ENCODE measurements around the gene ATXN1. TPM values are rescaled to one million over a fixed set of nuclear protein-coding genes. Genes with fewer than 3 reads are reported as not detected.

The ATXN1 gene
- total and polyA plus RNA-seq, 2 of the 8 experiments (the other 6 are each of a cell fraction or from before 2014, with no cell fraction given): 1.6 to 4.0 TPM

- peak overlapping the region; percentile 35; the same call in 1 of the 2 replicates for H2AFZ ChIP-seq (ENCODE audit: low read length)
- H3K4ac ChIP-seq (replicated peaks; ENCODE audit: insufficient read length, low read depth, low read length): no peak overlapping the region
- H2BK15ac ChIP-seq (ENCODE audit: low read length): 0 out of 2 replicates have a peak overlapping the region, but pooled peaks have one; percentile 19
- H4K20me1 ChIP-seq (replicated peaks in 1 of 2; ENCODE audit: control insufficient read depth in 1 of 2, insufficient read depth in 2 of 2, low read length in 2 of 2): no peaks in the 10 kb centered on the region
- no peak overlapping the region for H2AK5ac ChIP-seq (ENCODE audit: low read depth, low read length)
- peak overlapping the region; percentile 15; the same call in 1 of the 2 replicates for H2BK5ac ChIP-seq (ENCODE audit: low read depth, low read length)
- ChIA-PET POLR2A (ENCODE audit: partially characterized antibody) (interaction anchor here (0.5 kb wide), 1 partner anchor 176 kb away, joined by 3 read pairs; no protein-coding TSS in a partner anchor), CTCF (ENCODE audit: partially characterized antibody) (interaction anchor here (1.2 kb wide), 1 partner anchor 37 kb away, joined by 4 read pairs; no protein-coding TSS in a partner anchor)
- H4K8ac ChIP-seq (ENCODE audit: extremely low read depth, insufficient read depth, low read length): no peak overlapping the region
- 86% methylated on average over 10 of the region's 10 CpGs; no CpG with 5 or more reads in 1 of the 2 experiments for WGBS, 2 experiments (ENCODE audit: extremely low coverage in 1 of 2, insufficient coverage in 1 of 2, insufficient read length in 1 of 2, insufficient replicate concordance in 2 of 2, low coverage in 1 of 2, low lambda C conversion rate in 2 of 2, missing lambda C conversion rate in 1 of 2)
- no peak overlapping the region for H3K23ac ChIP-seq (ENCODE audit: insufficient read length)
- H4K5ac ChIP-seq (ENCODE audit: insufficient read length, low read depth, low read length): no peak overlapping the region
- no peak overlapping the region for H3K56ac ChIP-seq (replicated peaks; ENCODE audit: insufficient read length, low read depth, low read length)
- H3K27me3 ChIP-seq (replicated peaks in 1 of 4; ENCODE audit: control insufficient read depth in 3 of 4, extremely low read depth in 1 of 4, insufficient read depth in 3 of 4, low read length in 3 of 4): no peaks in the 10 kb centered on the region
- no peaks in the 10 kb centered on the region for H3K9me3 ChIP-seq (ENCODE audit: insufficient read depth in 2 of 2, low read depth in 1 of 2, low read length in 1 of 2)
- H2BK120ac ChIP-seq (replicated peaks; ENCODE audit: low read depth, low read length): no peak overlapping the region
- no peak overlapping the region for H3K4me2 ChIP-seq (ENCODE audit: insufficient read depth in 1 of 2, low read depth in 2 of 2, low read length in 2 of 2)
- peaks cover 3% of the 10 kb centered on the region; the same call in 1 of the 2 replicates for H3K79me1 ChIP-seq (ENCODE audit: low read depth, low read length)
- no peak for DNase-seq (ENCODE audit: low read depth in 1 of 2, low spot score in 2 of 2)
- peak overlapping the region in 1 of 4 experiments; percentile 11; a peak in 1 of 7 replicates for H3K9ac ChIP-seq (replicated peaks in 1 of 4; ENCODE audit: extremely low read depth in 1 of 4, low read depth in 3 of 4, low read length in 3 of 4)
- peaks cover 0 to 3% (median under 1%) of the 10 kb centered on the region in 4 experiments; a peak in 1 of 7 replicates for H3K4me1 ChIP-seq (replicated peaks in 1 of 4; ENCODE audit: control insufficient read depth in 3 of 4, insufficient read depth in 4 of 4, low read length in 3 of 4)
- no peak overlapping the region for H2BK20ac ChIP-seq (ENCODE audit: low read length)
- FAIRE-seq: no peak
- H3K4me3 ChIP-seq (ENCODE audit: extremely low read depth in 1 of 4, insufficient read depth in 2 of 4, low read depth in 3 of 4, low read length in 4 of 4): no peak overlapping the region
- no peak overlapping the region for H3K14ac ChIP-seq (ENCODE audit: insufficient read length)
- no peak overlapping the region for H3K27ac ChIP-seq (ENCODE audit: low read depth, low read length)
- no peaks in the 10 kb centered on the region for H3K36me3 ChIP-seq (ENCODE audit: control insufficient read depth in 2 of 4, insufficient read depth in 4 of 4, low read length in 3 of 4)
- H2BK12ac ChIP-seq (ENCODE audit: low read depth, low read length): no peak overlapping the region
- no peak for TF ChIP-seq KDM1A (IDR thresholded peaks at IDR 0.05; ENCODE audit: borderline replicate concordance, low read length)
- no peak for TF ChIP-seq TBP (IDR thresholded peaks at IDR 0.05; ENCODE audit: low read depth, low read length)
- no peak for TF ChIP-seq TAF1 (IDR thresholded peaks at IDR 0.05; ENCODE audit: low read depth, low read length)
- no peak for TF ChIP-seq CBX5 (IDR thresholded peaks at IDR 0.05; ENCODE audit: low read depth, low read length)
- H3K23me2 ChIP-seq (ENCODE audit: low read depth, low read length): no peaks in the 10 kb centered on the region
- H4K91ac ChIP-seq (replicated peaks; ENCODE audit: insufficient read length, low read length): no peak overlapping the region
- H3K18ac ChIP-seq (ENCODE audit: extremely low read depth, low read length): no peak overlapping the region
- H3K79me2 ChIP-seq (ENCODE audit: control insufficient read depth in 1 of 2, insufficient read depth in 2 of 2, low read length in 2 of 2): no peaks in the 10 kb centered on the region
Observed at GRCh38 chr6:16596616-16597331, 164.5 kb downstream of the ATXN1 start.
